Gastrocnemius medialis (tissue), 4 donors: Measurements from ENCODE around the gene CNKSR2. TPM values are rescaled to one million over a fixed set of nuclear protein-coding genes. Genes with fewer than 3 reads are reported as not detected.

ENCODE experiments used
- ATAC-seq, 2 donors: fragments of 150-250 bp; one replicate each; pipeline ENCODE4 v1.9.1; 2016
- DNase-seq, 2 donors: peaks; one replicate each; pipeline ENCODE4 v3.0.0-alpha.2; 2019
- H3K27ac ChIP-seq, 4 donors: fragments of 200-600 bp; sonication (generic); 1 replicate in 1 of 4; 2 replicates in 3 of 4; pipeline ENCODE4 v1.5.1; 2016 to 2018; ENCODE audit warnings: mild to moderate bottlenecking in 2 of 4, moderate library complexity in 1 of 4
- H3K27me3 ChIP-seq, 3 donors: fragments of 200-600 bp; sonication (generic) in 2 of 3; 1 replicate in 1 of 3; 2 replicates in 2 of 3; pipeline versions ENCODE4 v1.5.1 to v1.6.0; 2016 to 2019; ENCODE audit warnings: mild to moderate bottlenecking in 1 of 3, moderate library complexity in 1 of 3
- H3K36me3 ChIP-seq, 2 donors: fragments of 200-600 bp; sonication (generic) in 1 of 2; one replicate each; pipeline ENCODE4 v1.5.1; 2017 to 2018
- H3K4me1 ChIP-seq, 2 donors: fragments of 200-600 bp; sonication (generic) in 1 of 2; one replicate each; pipeline ENCODE4 v1.5.1; 2016 to 2017; ENCODE audit warnings: mild to moderate bottlenecking in 2 of 2
- H3K4me3 ChIP-seq, 4 donors: fragments of 200-600 bp; sonication (generic) in 3 of 4; 1 replicate in 1 of 4; 2 replicates in 3 of 4; pipeline ENCODE4 v1.5.1; 2016 to 2019; ENCODE audit warnings: mild to moderate bottlenecking in 2 of 4
- H3K9me3 ChIP-seq, 3 donors: fragments of 200-600 bp; sonication (generic) in 2 of 3; 1 replicate in 1 of 3; 2 replicates in 2 of 3; pipeline ENCODE4 v1.5.1; 2016 to 2019
- CTCF ChIP-seq, 5 experiments: fragments of 450-650 bp in 3 of 5; fragments of 200-600 bp in 2 of 5; sonication (generic) in 2 of 5; IDR thresholded peaks in 4 of 5; conservative IDR thresholded peaks in 1 of 5; 1 replicate in 4 of 5; 2 replicates in 1 of 5; pipeline ENCODE4 v1.5.1; 2016 to 2019; ENCODE audit warnings: antibody characterized with exemption in 5 of 5, mild to moderate bottlenecking in 3 of 5, moderate library complexity in 3 of 5
- POLR2A ChIP-seq, 2 donors: fragments of 450-650 bp; IDR thresholded peaks; one replicate each; pipeline ENCODE4 v1.6.1; 2017; ENCODE audit warnings: antibody characterized with exemption in 2 of 2, mild to moderate bottlenecking in 2 of 2, moderate library complexity in 2 of 2
- in situ Hi-C, 4 donors: fragments of 200-750 bp; cut with MboI; loops; one replicate each; pipeline versions ENCODE4 v1.15.0 to v1.8.0; 2017; ENCODE audit warnings: low sequenced_read_pairs in 4 of 4
- intact Hi-C: fragments of 100-400 bp; cut with DNase I; formaldehyde crosslinking; loops from one replicate; pipeline ENCODE4 v1.15.1; 2023; ENCODE audit warnings: low total_unique reads
- total RNA-seq, 4 donors: library from RNA; depleted of rRNA; stranded (reverse); fragments of >200 nt; gene quantifications; one replicate each; pipeline versions ENCODE4 v1.1.0 to v1.2.3, GENCODE V29; 2016

CNKSR2 gene
- total RNA-seq, 4 donors from 2014 or later: 0.44 to 8.7 (median 3.0) TPM

- H3K36me3 ChIP-seq: no peaks in the 10 kb centered on the region
- no peak for DNase-seq
- in situ Hi-C loops (no loop called here), intact Hi-C loops (loop anchor here (5.0 kb wide), 2 partner anchors 52 to 97 kb away; partner anchors contain the start of gene SMPX)
- peaks cover 0 to 25% of the 10 kb centered on the region in 2 donors for H3K4me1 ChIP-seq
- TF ChIP-seq CTCF (IDR thresholded peaks at IDR 0.05 in 4 of 5, conservative IDR thresholded peaks at IDR 0.05 in 1 of 5): no peak
- TF ChIP-seq POLR2A (IDR thresholded peaks at IDR 0.05): no peak
- no peak for ATAC-seq
- H3K27me3 ChIP-seq: no peaks in the 10 kb centered on the region
- H3K27ac ChIP-seq: peak overlapping the region; percentile 92 to 95 (median 93)
- no peaks in the 10 kb centered on the region for H3K9me3 ChIP-seq
- H3K4me3 ChIP-seq: peak overlapping the region in 2 of 4 donors; percentile 54 to 57
Observed at GRCh38 chrX:21660156-21660555, 285.9 kb downstream of the CNKSR2 start.

GRCh38 chrX:21661316-21661715, 287.1 kb downstream of the CNKSR2 start:
- no peak for ATAC-seq
- DNase-seq: no peak
- Histone ChIP-seq H3K27me3 (no peaks in the 10 kb centered on the region), H3K4me1 (peaks cover 0 to 25% of the 10 kb centered on the region in 2 donors), H3K36me3 (no peaks in the 10 kb centered on the region), H3K9me3 (no peaks in the 10 kb centered on the region), H3K27ac (peak overlapping the region; percentile 92 to 95 (median 93)), H3K4me3 (no peak overlapping the region)
- in situ Hi-C loops: no loop called here
- TF ChIP-seq CTCF (IDR thresholded peaks at IDR 0.05 in 4 of 5, conservative IDR thresholded peaks at IDR 0.05 in 1 of 5) (no peak), POLR2A (IDR thresholded peaks at IDR 0.05) (no peak)
- intact Hi-C loops: loop anchor here (5.0 kb wide), 2 partner anchors 51 to 96 kb away; partner anchors contain the start of gene SMPX

GRCh38 chrX:21662761-21663160, 288.5 kb downstream of the CNKSR2 start:
- intact Hi-C loops (loop anchor here (5.0 kb wide), 2 partner anchors 50 to 95 kb away; partner anchors contain the start of gene SMPX), in situ Hi-C loops (no loop called here)
- H3K36me3 ChIP-seq: no peaks in the 10 kb centered on the region
- DNase-seq (no peak), ATAC-seq (peak; percentile 62 to 69)
- H3K9me3 ChIP-seq: no peaks in the 10 kb centered on the region
- no peak overlapping the region for H3K4me3 ChIP-seq
- no peak for TF ChIP-seq POLR2A (IDR thresholded peaks at IDR 0.05)
- no peak for TF ChIP-seq CTCF (IDR thresholded peaks at IDR 0.05 in 4 of 5, conservative IDR thresholded peaks at IDR 0.05 in 1 of 5)
- H3K27me3 ChIP-seq: no peaks in the 10 kb centered on the region
- peaks cover 0 to 30% of the 10 kb centered on the region in 2 donors for H3K4me1 ChIP-seq
- H3K27ac ChIP-seq: peak overlapping the region; percentile 92 to 95 (median 93)

GRCh38 chrX:21666252-21666651, 292.0 kb downstream of the CNKSR2 start:
- no peak for TF ChIP-seq CTCF (IDR thresholded peaks at IDR 0.05 in 4 of 5, conservative IDR thresholded peaks at IDR 0.05 in 1 of 5)
- intact Hi-C loops (no loop called here), in situ Hi-C loops (no loop called here)
- Histone ChIP-seq H3K4me1 (peaks cover 0 to 17% of the 10 kb centered on the region in 2 donors), H3K9me3 (no peaks in the 10 kb centered on the region), H3K27me3 (no peaks in the 10 kb centered on the region), H3K4me3 (no peak overlapping the region), H3K27ac (peak overlapping the region; percentile 59 to 69 (median 63)), H3K36me3 (no peaks in the 10 kb centered on the region)
- ATAC-seq: no peak
- DNase-seq: no peak

GRCh38 chrX:21666679-21667078, 292.5 kb downstream of the CNKSR2 start:
- Histone ChIP-seq H3K4me3 (no peak overlapping the region), H3K27ac (peak overlapping the region; percentile 59 to 69 (median 63))

More at GRCh38 chrX:21666679-21667078, 292.5 kb downstream of the CNKSR2 start:
- no peaks in the 10 kb centered on the region for H3K36me3 ChIP-seq
- H3K4me1 ChIP-seq: peaks cover 0 to 14% of the 10 kb centered on the region in 2 donors
- intact Hi-C loops: no loop called here
- TF ChIP-seq CTCF (IDR thresholded peaks at IDR 0.05 in 4 of 5, conservative IDR thresholded peaks at IDR 0.05 in 1 of 5) (no peak), POLR2A (IDR thresholded peaks at IDR 0.05) (no peak)
- DNase-seq (no peak), ATAC-seq (peak; percentile 75 to 81)
- no peaks in the 10 kb centered on the region for H3K27me3 ChIP-seq
- no peaks in the 10 kb centered on the region for H3K9me3 ChIP-seq
- in situ Hi-C loops: no loop called here
